Activated CD4-positive, alpha-beta T cell treated with anti-CD3 and anti-CD28 coated beads, Interleukin-2, amount 50 U/mL, for 4 hours (primary cell): Measurements from ENCODE around the gene SPAAR.
"Not testable (repeated sequence)": the region's sequence is repeated elsewhere in the genome, so short reads cannot be mapped to it uniquely, and the experiment has no call there.

Source experiments
- DNase-seq, 2 experiments: peaks; one replicate each; pipeline ENCODE4 v3.0.0-alpha.2; 2020

Gene SPAAR

DNA sequence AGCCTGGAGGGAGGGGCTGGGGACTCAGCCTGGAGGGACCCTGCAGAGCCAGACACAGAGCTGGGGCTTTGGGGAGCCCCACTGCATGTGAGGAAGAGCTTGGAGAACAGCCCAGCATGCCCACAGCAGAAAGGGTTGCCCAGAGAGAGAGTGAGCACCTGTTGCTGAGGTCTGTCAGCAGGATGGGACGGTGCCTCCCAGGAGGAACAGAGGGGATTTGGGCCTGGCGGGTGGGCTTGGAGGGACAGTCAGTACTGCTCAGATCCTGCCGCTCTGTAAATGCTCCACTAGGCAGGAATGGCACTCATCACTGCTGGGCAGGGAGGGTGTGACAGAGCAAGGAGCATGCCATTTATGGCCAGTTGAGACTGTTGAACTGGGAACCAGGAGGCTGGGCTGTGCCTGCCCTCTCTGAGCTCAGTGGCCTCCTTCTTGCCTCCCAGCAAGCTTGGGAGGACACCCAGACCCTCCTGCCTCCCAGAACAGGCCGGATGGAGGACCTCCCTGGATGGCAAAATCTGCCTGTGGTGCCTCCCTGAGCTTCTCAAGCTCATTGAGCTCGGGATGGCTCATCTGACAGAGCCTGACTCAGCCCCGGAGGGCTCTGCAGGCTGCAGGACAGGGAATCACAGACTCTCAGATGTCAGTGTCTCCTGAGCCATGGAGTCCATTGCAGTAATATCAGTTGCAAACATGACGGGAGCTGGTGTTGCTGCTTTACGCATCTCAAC is 4.1 kb upstream of the SPAAR start:
- no peak for DNase-seq

GRCh38 chr9:35905912-35906679 is 3.2 kb upstream of the SPAAR start, which contains the start of gene HRCT1:
HRCT1 (plus strand) TSS chr9:35906202; CDS start chr9:35906288, 86 bp downstream.
- no peak for DNase-seq

GRCh38 chr9:35906923-35907699 is 2.2 kb upstream of the SPAAR start:
- no peak for DNase-seq

GRCh38 chr9:35907711-35908503 is 1.4 kb upstream of the SPAAR start:
- no peak for DNase-seq

- DNase-seq, result no peak
Observed at GRCh38 chr9:35908504-35909125, 675 bp upstream of the SPAAR start.

DNA sequence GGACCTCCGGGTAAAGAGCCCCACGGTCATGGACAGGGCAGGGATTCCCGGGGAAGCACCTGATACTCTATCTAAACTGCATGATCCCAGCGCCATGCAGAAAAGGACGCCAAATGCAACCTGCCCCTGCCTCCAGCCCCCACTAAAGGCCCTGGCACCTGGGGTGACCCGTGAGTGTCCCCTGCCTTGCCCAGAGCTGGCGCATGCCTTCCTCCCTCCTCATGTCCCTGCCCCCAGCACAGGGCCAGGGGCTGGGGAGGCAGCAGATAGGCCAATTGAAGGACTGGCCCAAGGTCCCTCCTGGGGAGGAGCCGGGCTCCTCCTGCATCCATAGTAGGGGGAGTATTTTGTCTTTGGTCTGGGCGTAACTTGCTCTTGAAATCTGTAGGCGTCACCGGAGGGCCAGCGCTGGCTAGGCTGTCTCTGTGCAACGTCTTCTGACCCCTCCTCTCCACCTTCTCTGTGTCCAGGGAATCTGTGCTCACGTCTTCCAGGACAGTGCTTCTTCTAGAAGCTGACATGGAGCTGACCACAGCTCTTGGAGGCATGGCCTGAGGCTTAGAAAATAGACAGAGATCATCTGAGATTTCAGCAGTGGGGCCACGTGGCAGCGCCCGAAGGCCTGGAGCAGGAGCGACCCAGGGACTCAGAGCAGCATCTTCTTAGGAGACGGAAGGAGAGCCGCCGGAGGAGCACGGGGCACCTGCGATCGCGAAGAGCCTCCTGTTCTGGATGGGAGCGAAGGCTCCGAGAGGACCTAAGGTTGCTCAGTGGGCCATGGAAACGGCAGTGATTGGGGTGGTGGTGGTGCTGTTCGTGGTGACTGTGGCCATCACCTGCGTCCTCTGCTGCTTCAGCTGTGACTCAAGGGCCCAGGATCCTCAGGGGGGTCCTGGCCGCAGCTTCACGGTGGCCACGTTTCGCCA is 660 bp downstream of the SPAAR start:
- no peak for DNase-seq

DNA sequence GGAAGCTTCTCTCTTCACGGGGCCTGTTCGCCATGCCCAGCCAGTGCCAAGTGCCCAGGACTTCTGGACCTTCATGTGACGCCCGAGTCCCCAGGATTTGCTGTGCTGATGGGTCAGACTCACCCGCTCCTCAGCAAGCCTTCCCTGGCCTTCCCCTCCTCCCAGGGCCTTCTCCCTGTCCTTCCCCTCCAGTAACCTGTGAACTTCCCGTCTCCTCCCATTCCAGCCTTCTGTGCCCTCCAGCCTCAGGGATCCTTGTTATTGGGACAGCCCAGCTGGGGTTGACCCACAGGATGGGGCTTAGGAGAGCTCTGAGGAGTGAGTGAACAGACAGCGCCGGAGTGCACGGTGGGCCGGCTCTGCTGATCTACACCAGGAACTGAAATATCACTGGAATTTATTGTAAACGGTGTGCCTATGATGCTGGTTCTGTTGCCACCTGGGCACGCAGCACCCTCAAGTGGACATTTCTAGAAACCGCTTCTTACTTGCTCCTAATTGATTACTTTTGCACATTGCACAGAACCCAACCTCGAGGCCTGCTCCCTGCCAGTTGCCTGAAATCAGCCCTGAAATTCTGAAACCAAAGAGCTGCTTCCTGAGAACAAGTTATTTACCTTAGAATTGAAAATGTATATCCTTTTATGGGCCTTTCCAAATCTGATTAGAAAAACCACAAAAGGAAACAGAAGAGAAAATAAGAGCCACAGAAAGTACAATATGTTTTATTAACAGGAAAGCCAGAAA is 1.5 kb downstream of the SPAAR start:
- peak; percentile 40 to 41 for DNase-seq

GRCh38 chr9:35911690-35912089 is 2.4 kb downstream of the SPAAR start:
- no peak for DNase-seq

DNA sequence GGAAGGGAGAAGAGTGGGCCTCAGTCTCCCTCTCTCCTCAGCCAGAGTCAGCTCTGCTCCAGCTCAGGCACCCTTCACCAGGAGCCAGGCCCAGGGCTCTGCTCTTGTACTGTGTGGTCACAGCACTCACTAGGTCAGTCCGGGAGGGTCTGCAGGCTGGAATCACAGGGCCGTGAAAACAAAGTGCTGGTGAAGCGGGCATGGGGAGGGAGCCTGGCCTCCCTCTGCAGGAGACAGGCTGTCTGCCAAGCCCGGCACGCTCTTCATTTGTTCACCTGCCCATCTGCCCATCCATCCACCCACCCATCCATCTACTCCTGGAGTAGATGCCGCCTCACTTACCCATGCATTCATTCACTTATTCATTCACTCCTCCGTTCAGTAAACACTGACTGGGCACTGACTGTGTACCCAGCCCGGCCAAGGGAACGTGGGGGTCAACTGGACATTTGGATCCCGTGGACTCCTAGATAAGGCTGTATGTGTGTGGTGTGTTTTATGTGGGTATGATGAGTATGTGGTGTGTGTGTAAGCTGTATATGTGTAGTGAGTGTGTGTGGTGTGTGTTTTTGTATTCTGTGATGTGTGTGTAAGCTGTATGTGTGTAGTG is 3.6 kb downstream of the SPAAR start:
- DNase-seq, result no peak

DNA sequence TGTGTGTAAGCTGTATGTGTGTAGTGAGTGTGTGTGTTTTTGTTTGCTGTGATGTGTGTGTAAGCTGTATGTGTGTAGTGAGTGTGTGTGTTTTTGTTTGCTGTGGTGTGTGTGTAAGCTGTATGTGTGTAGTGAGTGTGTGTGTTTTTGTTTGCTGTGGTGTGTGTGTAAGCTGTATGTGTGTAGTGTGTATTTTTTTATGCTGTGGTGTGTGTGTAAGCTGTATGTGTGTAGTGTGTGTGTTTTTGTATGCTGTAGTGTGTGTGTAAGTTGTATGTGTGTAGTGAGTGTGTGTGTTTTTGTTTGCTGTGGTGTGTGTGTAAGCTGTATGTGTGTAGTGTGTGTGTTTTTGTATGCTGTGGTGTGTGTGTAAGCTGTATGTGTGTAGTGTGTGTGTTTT is 4.1 kb downstream of the SPAAR start:
- DNase-seq, result not testable (repeated sequence)

DNA sequence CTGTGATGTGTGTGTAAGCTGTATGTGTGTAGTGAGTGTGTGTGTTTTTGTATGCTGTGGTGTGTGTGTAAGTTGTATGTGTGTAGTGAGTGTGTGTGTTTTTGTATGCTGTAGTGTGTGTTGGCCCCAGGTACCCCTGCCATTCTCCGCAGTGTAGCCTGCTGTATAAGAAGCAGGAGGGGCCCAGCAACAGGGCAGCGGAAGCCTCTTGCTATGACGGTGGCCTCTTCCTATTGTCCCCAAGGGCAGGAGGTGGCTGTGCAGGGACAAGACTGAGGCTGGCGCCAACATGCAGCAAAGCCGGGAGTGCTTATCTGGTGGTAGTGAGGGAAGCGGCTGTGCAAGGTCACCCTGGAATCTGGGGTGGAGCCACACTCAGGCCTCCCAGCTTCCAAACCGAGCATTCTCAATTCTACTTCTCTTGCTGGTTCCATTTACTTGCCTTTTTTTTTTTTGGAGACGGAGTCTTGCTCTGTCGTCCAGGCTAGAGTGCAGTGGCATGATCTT is 5.1 kb downstream of the SPAAR start:
- DNase-seq, result no peak

DNA sequence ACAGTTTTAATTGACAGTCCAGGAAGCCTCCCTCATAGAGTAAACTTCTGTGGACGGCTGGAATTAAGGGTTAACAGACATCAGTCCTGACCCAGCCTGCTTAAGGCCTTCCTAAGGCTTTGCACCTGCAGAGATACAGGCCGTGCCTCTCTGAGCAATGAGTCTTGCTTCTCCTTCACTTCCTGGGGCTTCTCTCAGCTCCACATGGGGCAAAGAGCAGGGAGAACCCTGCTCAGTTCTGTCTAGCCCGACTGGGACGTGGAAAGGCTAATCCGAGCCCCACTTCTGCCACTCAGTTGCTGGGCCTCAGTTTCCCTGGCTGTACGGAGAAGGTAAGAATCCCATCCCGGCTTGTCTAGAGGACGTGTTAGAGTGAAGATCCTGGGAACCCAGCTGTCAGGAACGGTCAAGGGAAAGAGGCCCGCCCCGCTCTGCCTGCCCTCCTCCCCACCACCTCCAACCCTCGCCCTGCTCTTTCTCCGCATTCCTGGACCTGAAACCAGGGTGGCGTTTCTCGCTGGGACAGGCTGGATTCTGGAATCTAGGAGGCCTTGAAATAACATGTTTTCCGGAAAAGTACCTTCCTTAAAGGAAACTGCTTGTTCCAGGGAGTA is 6.5 kb downstream of the SPAAR start:
- no peak for DNase-seq

- no peak for DNase-seq
Observed at GRCh38 chr9:35917261-35917660, 8.0 kb downstream of the SPAAR start.

GRCh38 chr9:35918780-35919179 is 9.5 kb downstream of the SPAAR start:
- DNase-seq, result no peak

GRCh38 chr9:35919212-35920008 is 10.1 kb downstream of the SPAAR start:
- no peak for DNase-seq

DNA sequence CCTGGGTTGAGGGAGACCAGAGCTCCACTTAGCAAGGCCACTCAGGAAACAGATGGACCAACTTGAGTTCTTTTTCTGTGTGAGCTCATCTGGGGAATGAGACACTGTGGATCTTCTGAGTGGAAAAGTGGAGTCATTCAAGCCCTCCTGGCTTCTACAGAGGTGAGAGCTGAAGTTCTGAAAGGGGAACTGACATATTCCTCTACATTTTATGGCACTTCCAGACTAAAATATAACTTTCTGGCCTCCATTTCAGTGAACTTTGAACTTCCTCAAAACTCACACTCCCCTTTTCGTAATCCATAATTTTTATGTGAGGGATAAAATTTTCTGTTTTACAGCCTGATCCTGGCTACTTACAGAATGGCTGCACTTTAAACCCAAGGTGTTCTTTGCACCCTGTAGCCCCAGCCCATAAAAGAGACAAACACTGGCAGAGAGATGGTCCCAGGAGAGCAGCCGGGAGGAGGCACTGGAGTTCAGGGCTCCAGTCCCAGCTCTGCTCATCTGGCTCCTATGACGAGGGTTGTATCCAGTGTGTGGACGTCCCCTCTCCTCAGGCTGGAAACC is 10.8 kb downstream of the SPAAR start:
- DNase-seq, result no peak

- no peak for DNase-seq
Observed at GRCh38 chr9:35923598-35923926, 14.3 kb downstream of the SPAAR start.
